WTC11 (cell line): Measurements from ENCODE around the gene ADRB1. TPM values are rescaled to one million over a fixed set of nuclear protein-coding genes. Genes with fewer than 3 reads are reported as not detected.

Source experiments
- E2F4 ChIP-seq: sonication (generic); formaldehyde crosslinking; IDR thresholded peaks from 2 replicates; pipeline ENCODE4 v1.8.1; 2022; ENCODE audit warnings: low read depth, mild to moderate bottlenecking, moderate library complexity, missing genetic modification reagents, borderline replicate concordance
- ESRRA ChIP-seq: sonication (generic); formaldehyde crosslinking; IDR thresholded peaks from 2 replicates; pipeline ENCODE4 v1.8.1; 2022; ENCODE audit warnings: mild to moderate bottlenecking, missing genetic modification reagents, borderline replicate concordance
- GABPB1 ChIP-seq: sonication (generic); formaldehyde crosslinking; IDR thresholded peaks from 2 replicates; pipeline ENCODE4 v1.8.1; 2023; ENCODE audit warnings: mild to moderate bottlenecking, missing genetic modification reagents
- HMGXB4 ChIP-seq: sonication (generic); formaldehyde crosslinking; IDR thresholded peaks from 2 replicates; pipeline ENCODE4 v1.8.1; 2023; ENCODE audit warnings: mild to moderate bottlenecking, moderate library complexity, missing genetic modification reagents
- JUN ChIP-seq: sonication (generic); formaldehyde crosslinking; IDR thresholded peaks from 2 replicates; pipeline ENCODE4 v1.8.0; 2023; ENCODE audit warnings: mild to moderate bottlenecking, missing genetic modification reagents
- NFATC4 ChIP-seq: fragments of 250-450 bp; sonication (Bioruptor Pico); IDR thresholded peaks from 2 replicates; pipeline ENCODE4 v1.9.0; 2021; ENCODE audit warnings: mild to moderate bottlenecking
- PRDM15 ChIP-seq: sonication (generic); formaldehyde crosslinking; IDR thresholded peaks from 2 replicates; pipeline ENCODE4 v1.8.0; 2022; ENCODE audit warnings: missing genetic modification reagents
- PREB ChIP-seq: sonication (generic); formaldehyde crosslinking; IDR thresholded peaks from 2 replicates; pipeline ENCODE4 v1.8.1; 2022; ENCODE audit warnings: mild to moderate bottlenecking, missing genetic modification reagents, moderate library complexity, borderline replicate concordance
- PRRX2 ChIP-seq: fragments of 250-450 bp; sonication (Bioruptor Pico); IDR thresholded peaks from 2 replicates; pipeline ENCODE4 v1.8.0; 2021; ENCODE audit warnings: mild to moderate bottlenecking
- RELA ChIP-seq: sonication (generic); formaldehyde crosslinking; IDR thresholded peaks from 2 replicates; pipeline ENCODE4 v1.8.1; 2022; ENCODE audit warnings: missing genetic modification reagents, mild to moderate bottlenecking, borderline replicate concordance
- SOX15 ChIP-seq: fragments of 250-450 bp; sonication (Bioruptor Pico); IDR thresholded peaks from 2 replicates; pipeline ENCODE4 v1.9.0; 2021; ENCODE audit warnings: mild to moderate bottlenecking
- STAT6 ChIP-seq: sonication (generic); formaldehyde crosslinking; conservative IDR thresholded peaks from 2 replicates; pipeline ENCODE4 v1.8.1; 2023; ENCODE audit warnings: mild to moderate bottlenecking, low read depth, missing genetic modification reagents, moderate library complexity
- TEAD1 ChIP-seq: sonication (generic); formaldehyde crosslinking; IDR thresholded peaks from 2 replicates; pipeline ENCODE4 v1.8.0; 2022; ENCODE audit warnings: mild to moderate bottlenecking, missing genetic modification reagents
- ZMAT4 ChIP-seq: fragments of 250-450 bp; sonication (Bioruptor Pico); IDR thresholded peaks from 2 replicates; pipeline ENCODE4 v1.9.0; 2021; ENCODE audit warnings: mild to moderate bottlenecking
- ZNF232 ChIP-seq: sonication (generic); formaldehyde crosslinking; IDR thresholded peaks from 2 replicates; pipeline ENCODE4 v1.8.0; 2022; ENCODE audit warnings: mild to moderate bottlenecking, missing genetic modification reagents
- ZNF263 ChIP-seq: sonication (generic); formaldehyde crosslinking; IDR thresholded peaks from 2 replicates; pipeline ENCODE4 v1.8.1; 2022; ENCODE audit warnings: low read depth, mild to moderate bottlenecking, moderate library complexity, missing genetic modification reagents
- ZNF281 ChIP-seq: sonication (generic); formaldehyde crosslinking; IDR thresholded peaks from 2 replicates; pipeline ENCODE4 v1.8.0; 2023; ENCODE audit warnings: mild to moderate bottlenecking, missing genetic modification reagents
- ZNF425 ChIP-seq: fragments of 250-450 bp; sonication (Bioruptor Pico); conservative IDR thresholded peaks from 2 replicates; pipeline ENCODE4 v1.9.0; 2021; ENCODE audit warnings: mild to moderate bottlenecking
- ZNF512 ChIP-seq: sonication (generic); formaldehyde crosslinking; IDR thresholded peaks from 2 replicates; pipeline ENCODE4 v1.8.1; 2022; ENCODE audit warnings: missing genetic modification reagents, borderline replicate concordance
- total RNA-seq: library from RNA; stranded (reverse); gene quantifications from 3 replicates; pipeline ENCODE4 v1.2.3, GENCODE V29; 2021

ADRB1 gene
- total RNA-seq, 1 experiment from 2014 or later, result 0.35 TPM

- peak; percentile 71 for TF ChIP-seq ZNF281 (CRISPR knock-in tag)
- TF ChIP-seq GABPB1, result no peak
- TF ChIP-seq ESRRA (CRISPR knock-in tag), result 0 out of 2 replicates have a peak, but pooled peaks have one; percentile 47
- peak; percentile 38; the same call in 1 of the 2 replicates for TF ChIP-seq PRDM15
- peak; percentile 39; the same call in 1 of the 2 replicates for TF ChIP-seq TEAD1 (CRISPR knock-in tag)
- peak; percentile 80; the same call in 1 of the 2 replicates for TF ChIP-seq JUN (CRISPR knock-in tag)
- peak; percentile 90 for TF ChIP-seq ZNF232
- TF ChIP-seq ZNF263 (CRISPR knock-in tag), result no peak
- no peak for TF ChIP-seq PREB (CRISPR knock-in tag)
- TF ChIP-seq ZMAT4 (CRISPR knock-in tag), result no peak
- peak; percentile 78; the same call in 1 of the 2 replicates for TF ChIP-seq RELA (CRISPR knock-in tag)
- TF ChIP-seq ZNF425, result no peak
- no peak for TF ChIP-seq PRRX2
- TF ChIP-seq E2F4, result no peak; the same call in 1 of the 2 replicates
- no peak for TF ChIP-seq NFATC4 (CRISPR knock-in tag)
- no peak for TF ChIP-seq SOX15
- TF ChIP-seq ZNF512 (CRISPR knock-in tag), result no peak
- no peak for TF ChIP-seq STAT6 (CRISPR knock-in tag)
- no peak for TF ChIP-seq HMGXB4 (CRISPR knock-in tag)
Measured at GRCh38 chr10:114044247-114045135, 825 bp downstream of the ADRB1 start (continued).
